Urothelium cell line (cell line): ENCODE data around the gene HOXA6.

Source experiments
- DNase-seq: peaks from one replicate; pipeline ENCODE4 v3.0.0; 2011; ENCODE audit warnings: low spot score, mixed read lengths
- FAIRE-seq: peaks from 2 replicates; lab custom pipeline; 2011; peaks lifted over from hg19 to GRCh38; lab: Jason Lieb, UNC

The HOXA6 gene

GRCh38 chr7:27101957-27102580 lies 45.5 kb downstream of the HOXA6 start:
- FAIRE-seq (no peak), DNase-seq (no peak)

- FAIRE-seq (no peak), DNase-seq (no peak)
These were observed 46.2 kb downstream of the HOXA6 start for GRCh38 chr7:27101171-27101956.

GRCh38 chr7:27100694-27101170 lies 46.8 kb downstream of the HOXA6 start:
- no peak for DNase-seq

GRCh38 chr7:27099453-27100370 lies 47.9 kb downstream of the HOXA6 start:
- DNase-seq: no peak
- no peak for FAIRE-seq

More at GRCh38 chr7:27100694-27101170, 46.8 kb downstream of the HOXA6 start:
- no peak for FAIRE-seq

GRCh38 chr7:27098578-27099451 lies 48.8 kb downstream of the HOXA6 start:
- DNase-seq (no peak), FAIRE-seq (no peak)

- FAIRE-seq: peak; percentile 44
- DNase-seq: peak; percentile 37
These were observed 49.6 kb downstream of the HOXA6 start for GRCh38 chr7:27097686-27098577.

- FAIRE-seq: no peak
- peak; percentile 63 for DNase-seq
These were observed 50.6 kb downstream of the HOXA6 start for GRCh38 chr7:27096768-27097514.

- FAIRE-seq (peak; percentile 91), DNase-seq (peak; percentile 96)
These were observed 51.4 kb downstream of the HOXA6 start, which contains the start of gene HOXA1 for GRCh38 chr7:27095897-27096767. HOXA1 (minus strand) TSS chr7:27096000; CDS start chr7:27095912, 88 bp downstream.
